HepG2 (cell line): ENCODE measurements around the gene AHNAK. TPM values are rescaled to one million over a fixed set of nuclear protein-coding genes. Genes with fewer than 3 reads are reported as not detected.

Source experiments
- ATAC-seq: fragments of 200-7000 bp; cut with Tn5 transposase; 3 replicates; pipeline ENCODE4 v1.9.1; 2020; ENCODE audit warnings: mild to moderate bottlenecking, moderate library complexity
- BruUV-seq: library from RNA; stranded (reverse); fragments of 400-500 nt; replicated peaks from 2 replicates; lab custom pipeline; 2021; lab: Mats Ljungman, UMichigan
- CTCF ChIA-PET: fragments of 300-600 bp; formaldehyde crosslinking; extraction: SDS; loops from one replicate; lab custom pipeline; 2021; ENCODE audit warnings: low total read pairs, inconsistent platforms, low intra/inter-chr PET ratio; lab: Yijun Ruan, JAX
- POLR2A ChIA-PET: fragments of 350-600 bp; sonication (Branson Sonifier 250); formaldehyde crosslinking; loops from one replicate; lab custom pipeline; 2020; ENCODE audit warnings: antibody characterized with exemption, inconsistent platforms; lab: Yijun Ruan, JAX
- DNase-seq: peaks from one replicate; pipeline ENCODE4 v3.0.0-alpha.2; 2015; ENCODE audit warnings: low spot score
- FAIRE-seq: peaks from 3 replicates; lab custom pipeline; 2011; peaks lifted over from hg19 to GRCh38; lab: Jason Lieb, UNC
- H2AFZ ChIP-seq: one replicate; pipeline ENCODE4 v1.6.1; 2011; ENCODE audit warnings: low read length, inconsistent platforms
- H3K27ac ChIP-seq: fragments of 300-600 bp; 3 replicates; pipeline ENCODE4 v1.8.0; 2011; ENCODE audit warnings: mixed run types, mild to moderate bottlenecking, mixed read lengths, low read length, inconsistent platforms; ENCODE audit not compliant: insufficient read depth; ENCODE audit errors: extremely low read length
- H3K27me3 ChIP-seq, 2 experiments: fragments of 200-600 bp in 1 of 2; 2 replicates in 1 of 2; 3 replicates in 1 of 2; pipeline versions ENCODE4 v1.6.0 to v1.8.0; 2011; ENCODE audit warnings: low read length in 2 of 2, mild to moderate bottlenecking in 2 of 2, moderate library complexity in 2 of 2, inconsistent platforms in 1 of 2; ENCODE audit not compliant: insufficient read depth in 2 of 2, control insufficient read depth in 1 of 2
- H3K36me3 ChIP-seq, 2 experiments: fragments of 200-600 bp in 1 of 2; replicated peaks in 1 of 2; 2 replicates in 1 of 2; 3 replicates in 1 of 2; pipeline versions ENCODE4 v1.5.1 to v1.8.0; 2011; ENCODE audit warnings: low read length in 2 of 2, inconsistent platforms in 1 of 2; ENCODE audit not compliant: insufficient read depth in 2 of 2, control insufficient read depth in 1 of 2
- H3K4me1 ChIP-seq: 2 replicates; pipeline ENCODE4 v1.5.1; 2012; ENCODE audit warnings: low read length, inconsistent platforms; ENCODE audit not compliant: insufficient read depth
- H3K4me2 ChIP-seq: 2 replicates; pipeline ENCODE4 v1.6.0; 2011; ENCODE audit warnings: low read depth, low read length, inconsistent platforms
- H3K4me3 ChIP-seq, 3 experiments: fragments of 200-600 bp in 1 of 3; sonication (generic), shearing (Covaris generic) in 1 of 3; replicated peaks in 1 of 3; 2 replicates each; pipeline ENCODE4 v1.5.1; 2011 to 2016; ENCODE audit warnings: low read length in 3 of 3, inconsistent platforms in 2 of 3, low read depth in 2 of 3, mild to moderate bottlenecking in 2 of 3, control low read depth in 1 of 3, mixed read lengths in 1 of 3; ENCODE audit not compliant: insufficient read depth in 1 of 3
- H3K79me2 ChIP-seq: one replicate; pipeline ENCODE4 v1.6.1; 2011; ENCODE audit warnings: low read length, inconsistent platforms; ENCODE audit not compliant: insufficient read depth
- H3K9ac ChIP-seq: 2 replicates; pipeline ENCODE4 v1.6.0; 2011; ENCODE audit warnings: mild to moderate bottlenecking, low read depth, low read length, inconsistent platforms; ENCODE audit not compliant: insufficient read depth
- H3K9me3 ChIP-seq: 2 replicates; pipeline ENCODE4 v1.5.1; 2012; ENCODE audit warnings: mild to moderate bottlenecking, low read length
- H4K20me1 ChIP-seq: 2 replicates; pipeline ENCODE4 v1.6.0; 2011; ENCODE audit warnings: inconsistent platforms, mild to moderate bottlenecking, low read length, moderate library complexity; ENCODE audit not compliant: insufficient read depth
- CREB1 ChIP-seq, 2 experiments: fragments of 450-650 bp in 1 of 2; IDR thresholded peaks; 2 replicates each; pipeline ENCODE4 v1.6.1; 2016 to 2017; ENCODE audit warnings: control low read depth in 1 of 2, mild to moderate bottlenecking in 1 of 2, missing compliant biosample characterization in 1 of 2, missing genetic modification characterization in 1 of 2
- MAFF ChIP-seq: IDR thresholded peaks from 2 replicates; pipeline ENCODE4 v1.6.1; 2011; ENCODE audit warnings: low read depth, low read length, improper control_type of control experiment
- MAFK ChIP-seq, 2 experiments: IDR thresholded peaks in 1 of 2; conservative IDR thresholded peaks in 1 of 2; 2 replicates each; pipeline ENCODE4 v1.6.1; 2011; ENCODE audit warnings: improper control_type of control experiment in 2 of 2, low read length in 2 of 2
- SOX13 ChIP-seq, 3 experiments: fragments of 450-650 bp in 1 of 3; sonication (generic) in 1 of 3; formaldehyde crosslinking in 1 of 3; IDR thresholded peaks in 2 of 3; conservative IDR thresholded peaks in 1 of 3; 2 replicates each; pipeline versions ENCODE4 v1.5.0 to v1.6.1; 2016 to 2020; ENCODE audit warnings: antibody characterized with exemption in 1 of 3, mild to moderate bottlenecking in 1 of 3, missing compliant biosample characterization in 1 of 3, missing genetic modification reagents in 1 of 3, moderate library complexity in 1 of 3
- ZBTB20 ChIP-seq: sonication (generic); formaldehyde crosslinking; IDR thresholded peaks from 2 replicates; pipeline ENCODE4 v1.8.1; 2023; ENCODE audit warnings: missing genetic modification reagents, low read depth, mild to moderate bottlenecking, borderline replicate concordance
- ZNF180 ChIP-seq: sonication (generic); formaldehyde crosslinking; IDR thresholded peaks from 2 replicates; pipeline ENCODE4 v1.4.0; 2020; ENCODE audit warnings: low read depth, missing genetic modification reagents, borderline replicate concordance
- ZNF569 ChIP-seq: sonication (generic); formaldehyde crosslinking; IDR thresholded peaks from 2 replicates; pipeline ENCODE4 v1.5.0; 2020; ENCODE audit warnings: mild to moderate bottlenecking, missing genetic modification reagents, moderate library complexity, borderline replicate concordance
- WGBS: methylation state at CpG from one replicate; pipeline ENCODE4 v1.1.6; 2017; ENCODE audit warnings: low lambda C conversion rate; 5-methylcytosine and 5-hydroxymethylcytosine counted together
- in situ Hi-C: cut with HindIII; loops from 2 replicates; pipeline ENCODE4 v1.10.0; 2017; ENCODE audit warnings: low pct_unique_long_range_greater_than_20kb; ENCODE audit not compliant: extremely low pct_ligation_motif_present
- intact Hi-C: fragments of 100-400 bp; cut with micrococcal nuclease; formaldehyde crosslinking; loops from one replicate; pipeline ENCODE4 v1.10.0; 2022; ENCODE audit not compliant: unreplicated experiment
- polyA plus RNA-seq, 8 experiments: library from polyadenylated mRNA; depleted of rRNA in 3 of 8; stranded (reverse) in 7 of 8; unstranded in 1 of 8; fragments of >200 nt; fragmentation: Illumina TruSeq in 4 of 8; extraction: Trizol in 4 of 8; gene quantifications; 2 replicates each; pipeline versions ENCODE4 v1.2.1 to v1.2.3, GENCODE V29; 2011 to 2016; ENCODE audit warnings: low read depth in 4 of 8, missing spikeins in 1 of 8, mixed read lengths in 1 of 8; ENCODE audit not compliant: insufficient read depth in 1 of 8
- total RNA-seq, 5 experiments: library from RNA; depleted of rRNA; stranded (reverse); fragments of >200 nt; fragmentation: Illumina TruSeq; extraction: Trizol; gene quantifications; 2 replicates each; pipeline ENCODE4 v1.2.3, GENCODE V29; 2016; ENCODE audit warnings: low read depth in 1 of 5

The AHNAK gene
- total and polyA plus RNA-seq, 2 of the 13 experiments (the other 11 are each of a cell fraction or from before 2014, with no cell fraction given): 23.4 to 25.0 TPM

DNA sequence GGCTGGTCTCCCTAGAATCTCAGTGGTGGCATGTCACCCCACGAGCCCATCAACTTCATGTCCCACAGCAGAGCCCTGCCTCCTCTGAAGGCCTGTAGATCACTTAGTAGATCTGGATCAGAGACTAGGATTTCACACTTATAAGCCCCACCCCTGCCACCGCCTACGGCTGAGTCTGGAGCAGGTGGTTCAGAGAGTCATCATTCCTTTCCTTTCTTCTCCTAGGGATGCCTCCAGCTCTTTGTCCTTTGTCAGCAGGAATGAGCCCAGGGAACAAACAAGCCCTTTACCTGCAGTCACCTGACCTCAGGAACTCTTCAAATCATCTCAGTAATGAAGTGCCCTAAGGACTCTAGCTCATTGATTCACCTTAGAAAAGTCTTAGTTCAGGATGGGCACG, 90.0 kb downstream of the AHNAK start:
- Histone ChIP-seq H3K9me3 (no peaks in the 10 kb centered on the region), H3K4me3 (no peak overlapping the region), H3K9ac (no peak overlapping the region), H4K20me1 (no peaks in the 10 kb centered on the region), H3K27ac (no peak overlapping the region), H3K4me2 (no peak overlapping the region), H3K79me2 (no peaks in the 10 kb centered on the region), H3K36me3 (no peaks in the 10 kb centered on the region), H3K27me3 (no peaks in the 10 kb centered on the region), H2AFZ (no peak overlapping the region), H3K4me1 (peaks cover 45% of the 10 kb centered on the region)
- 42% methylated on average over 3 of the region's 4 CpGs for WGBS
- FAIRE-seq: no peak
- ATAC-seq: no peak
- in situ Hi-C loops: no loop called here
- intact Hi-C loops: no loop called here
- POLR2A ChIA-PET: no interaction called here
- CTCF ChIA-PET: no interaction called here
- TF ChIP-seq SOX13 (IDR thresholded peaks at IDR 0.05) (no peak), SOX13 (CRISPR knock-in tag; conservative IDR thresholded peaks at IDR 0.05 in 1 of 2, IDR thresholded peaks at IDR 0.05 in 1 of 2) (peak in 1 of 2 experiments; percentile 4; a peak in 1 of 4 replicates), ZNF569 (no peak)
- DNase-seq: no peak
- no TSS peak for BruUV-seq

DNA sequence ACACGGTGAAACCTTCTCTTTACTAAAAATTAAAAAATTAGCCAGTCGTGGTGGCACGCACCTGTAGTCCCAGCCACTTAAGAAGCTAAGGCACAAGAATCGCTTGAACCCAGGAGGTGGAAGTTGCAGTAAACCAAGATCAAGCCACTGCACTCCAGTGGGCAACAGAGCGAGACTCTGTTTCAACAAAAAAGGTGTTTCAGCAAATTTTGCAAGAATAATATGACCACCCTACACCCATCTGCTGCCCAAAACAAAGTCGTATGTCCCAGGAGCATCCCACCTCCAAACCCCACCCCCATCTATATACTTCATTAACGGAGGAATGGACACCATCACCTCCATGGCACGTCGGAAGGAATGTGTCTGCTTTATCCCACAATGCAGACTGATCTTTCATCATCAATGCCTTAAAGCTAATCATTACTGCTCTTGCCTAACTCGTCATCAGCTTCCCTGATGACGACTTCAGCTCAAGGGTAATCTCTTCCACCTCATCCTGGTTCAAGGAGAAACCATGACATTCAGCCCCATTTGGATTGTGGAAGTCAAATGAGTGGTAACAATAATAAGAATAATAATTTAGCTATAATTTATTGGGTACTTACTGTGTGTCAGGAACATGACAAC, 93.7 kb downstream of the AHNAK start:
- no peak overlapping the region for H3K4me2 ChIP-seq
- no peak for DNase-seq
- H3K27me3 ChIP-seq: peaks cover under 1% of the 10 kb centered on the region in 2 experiments; a peak in 2 of 5 replicates
- BruUV-seq: no TSS peak
- H3K4me1 ChIP-seq: peaks cover 17% of the 10 kb centered on the region
- no peaks in the 10 kb centered on the region for H3K9me3 ChIP-seq
- H3K9ac ChIP-seq: no peak overlapping the region
- peak; percentile 75 to 89 for TF ChIP-seq MAFK (conservative IDR thresholded peaks at IDR 0.05 in 1 of 2, IDR thresholded peaks at IDR 0.05 in 1 of 2; ENCODE audit: low read length in 2 of 2)
- no peak for TF ChIP-seq ZNF180 (CRISPR knock-in tag)
- peak; percentile 82 for TF ChIP-seq MAFF
- no peak for TF ChIP-seq ZBTB20 (CRISPR knock-in tag)
- TF ChIP-seq CREB1 (IDR thresholded peaks at IDR 0.05): peak; percentile 81
- TF ChIP-seq CREB1 (CRISPR knock-in tag; IDR thresholded peaks at IDR 0.05): no peak
- TF ChIP-seq, all 625 proteins: peak for 3
- no peak for ATAC-seq
- ChIA-PET CTCF (no interaction called here), POLR2A (no interaction called here)
- in situ Hi-C loops: no loop called here
- Histone ChIP-seq H2AFZ (no peak overlapping the region), H3K27ac (no peak overlapping the region), H3K79me2 (no peaks in the 10 kb centered on the region), H3K36me3 (no peaks in the 10 kb centered on the region), H3K4me3 (no peak overlapping the region), H4K20me1 (no peaks in the 10 kb centered on the region)
- intact Hi-C loops: no loop called here
- WGBS: 62% methylated on average over 11 of the region's 11 CpGs
- FAIRE-seq: no peak
